GM12892 (cell line): ENCODE measurements around the gene ARID5A.

Experiments used
- POLR2A ChIP-seq: IDR thresholded peaks from 2 replicates; pipeline ENCODE4 v1.6.1; 2011; ENCODE audit warnings: low read depth, low read length, control low read depth
- POLR2AphosphoS5 ChIP-seq: IDR thresholded peaks from 2 replicates; pipeline ENCODE4 v1.6.1; 2011; ENCODE audit warnings: low read depth, low read length, control low read depth
- TAF1 ChIP-seq: IDR thresholded peaks from 2 replicates; pipeline ENCODE4 v1.6.1; 2011; ENCODE audit warnings: low read depth, mild to moderate bottlenecking, control low read depth, low read length, borderline replicate concordance

DNA sequence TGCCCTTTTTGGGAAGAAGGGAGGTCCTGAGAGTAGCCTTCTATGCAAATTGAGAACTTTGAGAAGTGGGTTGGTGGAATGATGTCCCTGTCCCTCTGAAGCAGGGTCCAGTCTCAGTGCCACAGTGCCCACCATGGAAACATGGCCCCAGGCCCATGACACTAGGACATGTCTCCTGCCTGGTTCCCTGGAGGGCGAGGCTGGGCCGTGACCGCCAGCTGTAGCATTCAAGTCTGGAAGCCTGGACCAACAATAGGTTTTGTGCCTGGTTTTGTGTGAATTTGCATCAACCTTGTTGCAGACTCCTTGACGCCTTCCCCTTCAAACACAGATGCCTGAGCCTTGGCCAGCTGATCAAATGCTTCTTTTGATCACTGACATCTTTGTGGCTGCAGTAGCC lies 27.5 kb downstream of the ARID5A start:
- TF ChIP-seq POLR2A = no peak
- TF ChIP-seq POLR2AphosphoS5 = no peak
- TF ChIP-seq TAF1 = no peak
